Activated gamma-delta T cell treated with anti-CD3 and anti-CD28 coated beads, Interleukin-2, amount 50 U/mL, for 16 hours (primary cell): ENCODE data around the gene OR2D2.
"Not testable (repeated sequence)": the region's sequence is repeated elsewhere in the genome, so short reads cannot be mapped to it uniquely, and the experiment has no call there.

Source experiments
- DNase-seq: peaks from one replicate; pipeline ENCODE4 v3.0.0-alpha.2; 2020; ENCODE audit warnings: low read depth

The OR2D2 gene, protein sequence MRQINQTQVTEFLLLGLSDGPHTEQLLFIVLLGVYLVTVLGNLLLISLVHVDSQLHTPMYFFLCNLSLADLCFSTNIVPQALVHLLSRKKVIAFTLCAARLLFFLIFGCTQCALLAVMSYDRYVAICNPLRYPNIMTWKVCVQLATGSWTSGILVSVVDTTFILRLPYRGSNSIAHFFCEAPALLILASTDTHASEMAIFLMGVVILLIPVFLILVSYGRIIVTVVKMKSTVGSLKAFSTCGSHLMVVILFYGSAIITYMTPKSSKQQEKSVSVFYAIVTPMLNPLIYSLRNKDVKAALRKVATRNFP

GRCh38 chr11:6892400-6892799 is at the start of gene OR2D2:
OR2D2 (minus strand) TSS chr11:6892500; CDS start chr11:6892500, 0 bp downstream.
- DNase-seq = no peak

DNA sequence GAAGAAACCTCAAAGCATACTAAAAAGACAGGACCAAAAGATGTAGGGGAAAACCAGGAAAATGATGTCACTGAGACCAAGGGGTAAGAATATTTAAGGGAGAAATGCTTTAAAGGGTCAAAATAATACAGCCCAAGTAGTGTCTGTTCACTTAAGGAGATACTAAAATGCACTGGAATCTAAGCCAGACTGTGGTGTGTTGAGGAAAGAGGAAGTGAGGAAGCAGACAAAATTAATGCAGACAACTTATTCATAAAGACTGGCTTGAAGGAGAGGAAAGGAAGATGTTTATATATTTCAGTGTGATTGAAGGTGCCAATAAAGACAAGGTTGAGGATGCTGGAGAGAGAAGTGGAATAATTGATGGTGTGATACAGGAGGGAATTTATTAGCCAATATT is 49.7 kb upstream of the OR2D2 start:
- DNase-seq = no peak

GRCh38 chr11:6932145-6932544 is 39.8 kb upstream of the OR2D2 start:
- no peak for DNase-seq

- DNase-seq = no peak
Measured at GRCh38 chr11:6931146-6931713, 38.9 kb upstream of the OR2D2 start.

GRCh38 chr11:6928916-6929315 is 36.6 kb upstream of the OR2D2 start:
- no peak for DNase-seq

- DNase-seq = no peak
Measured at GRCh38 chr11:6927030-6927617, 34.8 kb upstream of the OR2D2 start.

DNA sequence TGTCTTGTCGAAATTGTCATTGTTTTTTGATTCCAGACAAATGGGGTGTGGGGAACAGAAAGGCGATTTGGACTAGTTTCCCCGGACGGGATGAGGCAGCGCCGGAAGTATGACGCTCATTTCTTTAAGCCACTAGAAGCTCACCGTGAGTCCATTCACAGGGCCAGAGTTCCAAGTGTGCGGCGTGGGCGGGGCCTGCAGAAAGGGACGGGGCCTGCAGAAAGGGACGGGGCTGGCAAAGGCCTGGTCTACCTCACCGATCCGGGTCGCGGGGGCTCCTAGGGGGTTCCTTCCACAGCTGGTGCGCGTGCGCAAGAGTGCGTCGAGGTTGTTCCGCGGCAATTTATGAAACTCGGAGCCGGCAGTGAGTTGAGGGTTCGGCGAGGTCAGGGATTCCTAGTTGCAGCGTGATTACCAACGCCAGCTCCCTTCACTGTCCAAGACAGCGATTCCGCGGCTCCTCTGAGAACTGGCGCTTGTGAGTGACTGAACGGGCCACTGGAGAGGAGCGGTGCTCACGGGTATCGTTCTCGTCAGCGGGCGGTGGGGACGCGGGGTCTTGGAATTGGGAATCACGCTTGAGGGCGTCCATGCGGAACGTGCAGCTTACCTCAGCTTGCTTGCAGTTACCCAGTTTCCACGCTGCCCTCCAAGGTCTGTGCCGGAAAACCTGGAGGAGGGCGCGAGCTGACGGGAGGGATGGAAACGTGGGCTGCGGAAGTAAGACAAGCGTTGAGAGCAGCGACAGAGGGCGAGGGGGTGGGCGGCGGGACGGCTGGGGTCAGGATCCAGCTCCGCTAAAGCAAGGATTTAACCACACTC is 34.1 kb upstream of the OR2D2 start, which contains the start of gene ZNF215:
ZNF215 (plus strand) TSS at position 219 of the 822 bp plus-strand sequence. CDS start 5,847 bp downstream, outside the sequence.
- no peak for DNase-seq

GRCh38 chr11:6925636-6926207 is 33.4 kb upstream of the OR2D2 start:
- no peak for DNase-seq

DNA sequence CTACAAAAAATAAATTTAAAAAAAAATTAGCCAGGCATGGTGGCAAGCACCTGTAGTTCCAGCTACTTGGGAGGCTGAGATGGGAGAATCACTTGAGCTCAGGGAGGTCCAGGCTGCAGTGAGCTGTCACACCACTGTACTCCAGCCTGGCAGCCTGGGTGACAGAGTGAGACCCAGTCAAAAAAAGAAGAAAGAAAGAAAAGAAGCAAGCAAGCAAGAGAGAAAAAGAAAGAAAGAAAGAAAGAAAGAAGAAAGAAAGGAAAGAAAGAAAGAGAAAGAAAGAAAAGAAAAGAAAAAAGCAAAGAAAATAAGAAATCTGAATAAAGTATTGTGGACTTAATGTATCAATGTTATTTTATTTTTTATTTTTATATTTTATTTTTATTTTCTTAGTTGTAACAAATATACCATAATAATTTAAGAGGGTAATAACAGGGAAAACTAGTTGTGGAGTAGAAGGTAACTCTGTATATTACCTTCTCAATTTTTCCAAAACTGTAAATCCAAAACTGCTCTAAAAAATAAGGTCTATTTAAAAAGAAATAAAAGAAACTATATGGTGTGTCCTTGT is 32.8 kb upstream of the OR2D2 start:
- no peak for DNase-seq

DNA sequence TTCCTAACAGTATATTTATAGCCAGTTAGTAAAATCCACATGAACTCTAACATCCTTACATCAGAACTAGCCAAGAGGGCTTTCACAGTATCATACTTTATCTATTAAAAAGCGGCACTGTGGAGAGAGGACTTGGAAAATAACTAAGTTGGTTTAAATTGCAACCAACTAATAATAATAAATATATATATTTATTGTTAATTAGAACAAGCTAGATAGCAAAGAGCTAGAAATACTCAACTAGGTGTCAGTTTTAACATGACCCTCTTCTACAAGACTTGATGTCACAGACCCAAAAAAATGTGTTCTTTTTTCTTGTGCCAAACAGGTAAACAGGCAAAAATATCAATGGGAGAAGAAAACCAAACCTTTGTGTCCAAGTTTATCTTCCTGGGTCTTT is 28.4 kb upstream of the OR2D2 start, which contains the start of gene OR2D3:
OR2D3 (plus strand) TSS at position 301 of the 400 bp plus-strand sequence; CDS start at position 301, 0 bp downstream.
- DNase-seq = no peak

- DNase-seq = no peak
Measured at GRCh38 chr11:6919698-6920097, 27.4 kb upstream of the OR2D2 start.

DNA sequence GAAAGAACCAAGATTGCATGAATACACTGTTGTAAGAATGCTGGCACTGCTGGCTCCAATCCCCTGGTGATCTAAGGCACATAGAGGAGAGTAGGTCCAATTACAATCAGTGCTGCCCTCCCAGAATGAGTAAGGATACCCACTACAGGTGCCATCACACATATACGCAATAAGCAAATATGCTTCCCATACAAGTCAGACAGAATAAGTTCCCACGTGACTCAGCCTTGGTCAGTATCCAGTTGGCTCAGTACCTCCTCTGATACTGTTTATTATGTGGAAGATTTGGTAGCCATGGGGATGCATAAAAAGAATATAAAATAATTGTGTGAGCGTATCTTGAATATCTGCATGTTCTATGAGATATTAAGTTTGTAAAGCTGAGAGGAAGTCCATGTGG is 19.6 kb upstream of the OR2D2 start:
- DNase-seq = no peak

GRCh38 chr11:6911378-6911777 is 19.1 kb upstream of the OR2D2 start:
- DNase-seq = no peak

- not testable (repeated sequence) for DNase-seq
Measured at GRCh38 chr11:6904804-6905203, 12.5 kb upstream of the OR2D2 start.

- no peak for DNase-seq
Measured at GRCh38 chr11:6900327-6900999, 8.2 kb upstream of the OR2D2 start.

DNA sequence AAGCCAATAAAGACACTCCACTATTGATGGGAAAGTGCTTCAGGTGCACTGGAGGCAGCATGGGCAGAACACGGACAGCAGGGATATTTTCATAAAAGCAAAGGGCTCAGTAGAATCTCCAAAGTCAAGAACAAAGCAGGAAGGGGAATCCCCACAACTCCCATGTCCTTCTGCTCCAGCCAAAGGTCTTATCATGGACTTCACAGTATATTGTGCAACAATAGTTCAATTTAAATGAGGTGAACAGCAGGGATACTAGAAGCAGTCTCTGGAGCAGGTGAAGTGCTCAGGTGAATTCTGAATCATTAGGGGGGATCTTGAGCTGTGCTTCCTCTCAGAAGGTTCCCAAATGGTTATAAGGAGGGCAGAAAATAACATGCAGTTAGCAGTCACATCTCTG is 6.6 kb upstream of the OR2D2 start:
- no peak for DNase-seq

DNA sequence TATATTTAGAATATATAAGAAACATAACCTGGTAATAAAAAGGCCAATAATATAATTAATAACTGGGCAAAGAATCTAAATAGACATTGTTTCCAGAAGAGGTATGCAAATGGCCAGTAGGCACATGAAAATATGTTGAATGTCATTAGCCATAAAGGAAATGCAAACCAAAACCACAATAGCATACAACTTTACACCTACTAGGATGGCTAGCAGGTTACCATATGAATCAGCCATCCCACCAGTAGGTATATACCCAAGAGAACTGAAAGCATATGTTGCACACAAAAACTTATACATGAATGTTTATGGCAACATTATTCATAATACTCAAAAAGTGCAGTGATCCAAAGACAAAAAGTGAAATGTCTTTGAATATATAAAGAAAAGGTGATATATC is 2.7 kb upstream of the OR2D2 start:
- no peak for DNase-seq

DNA sequence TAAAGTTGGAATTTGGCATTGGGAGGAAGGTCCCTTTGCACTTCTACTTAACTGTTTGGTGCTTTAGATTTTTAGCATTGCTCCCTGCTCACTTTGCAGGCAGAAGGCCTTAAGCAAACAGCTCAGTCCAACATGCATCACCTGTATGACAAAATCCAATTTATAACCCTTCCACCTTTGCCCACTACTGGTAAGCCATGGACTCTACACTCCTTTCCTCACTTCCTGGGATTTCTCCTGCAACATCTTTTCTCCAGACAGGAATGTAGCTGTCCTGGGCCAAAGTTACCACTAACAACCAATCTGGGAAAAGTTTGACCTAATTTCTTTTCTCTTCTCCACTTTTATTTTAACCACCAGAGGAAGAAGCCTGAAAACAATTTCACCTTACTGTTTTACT is 1.8 kb upstream of the OR2D2 start:
- DNase-seq = no peak

GRCh38 chr11:6889835-6890234 is 2.5 kb downstream of the OR2D2 start:
- no peak for DNase-seq

DNA sequence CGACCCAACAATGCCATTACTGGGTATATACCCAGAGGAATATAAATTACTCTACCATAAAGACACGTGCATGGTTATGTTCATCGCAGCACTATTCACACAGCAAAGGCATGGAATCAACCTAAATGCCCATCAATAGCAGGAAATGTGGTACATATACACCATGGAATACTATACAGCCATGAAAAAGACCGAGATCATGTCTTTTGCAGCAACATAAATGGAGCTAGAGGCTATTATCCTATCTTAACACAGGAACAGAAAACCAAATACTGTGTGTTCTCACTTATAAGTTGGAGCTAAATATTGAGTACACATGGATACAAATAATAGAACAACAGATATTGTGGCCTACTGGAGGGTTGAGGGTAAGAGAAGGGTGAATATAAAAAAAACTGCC is 3.5 kb downstream of the OR2D2 start:
- no peak for DNase-seq

DNA sequence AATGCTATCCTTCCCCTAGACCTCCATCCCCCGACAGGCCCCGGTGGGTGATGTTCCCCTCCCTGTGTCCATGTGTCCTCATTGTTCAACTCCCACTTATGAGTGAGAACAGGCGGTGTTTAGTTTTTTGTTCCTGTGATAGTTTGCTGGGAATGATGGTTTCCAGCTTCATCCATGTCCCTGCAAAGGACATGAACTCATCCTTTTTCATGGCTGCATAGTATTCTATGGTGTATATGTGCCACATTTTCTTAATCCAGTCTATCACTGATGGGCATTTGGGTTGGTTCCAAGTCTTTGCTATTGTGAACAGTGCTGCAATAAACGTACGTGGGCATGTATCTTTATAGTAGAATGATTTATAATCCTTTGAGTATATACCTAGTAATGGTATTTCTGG is 4.6 kb downstream of the OR2D2 start:
- not testable (repeated sequence) for DNase-seq
